RWPE1 (cell line): ENCODE data around the gene CCDC201.

Experiments
- CTCF ChIA-PET: fragments of 350-600 bp; sonication (Branson Sonifier 250); formaldehyde crosslinking; extraction: SDS; loops from one replicate; lab custom pipeline; 2021; lab: Yijun Ruan, JAX
- POLR2A ChIA-PET: fragments of 400-600 bp; formaldehyde crosslinking; extraction: SDS; loops from one replicate; lab custom pipeline; 2020; ENCODE audit warnings: antibody characterized with exemption; ENCODE audit not compliant: low non-redundant PET; lab: Yijun Ruan, JAX
- DNase-seq: peaks from one replicate; pipeline ENCODE4 v3.0.0; 2012; ENCODE audit warnings: low spot score
- H3K27ac ChIP-seq: fragments of 450-650 bp; 2 replicates; pipeline ENCODE4 v1.5.1; 2017
- CTCF ChIP-seq: fragments of 450-650 bp; conservative IDR thresholded peaks from 2 replicates; pipeline ENCODE4 v1.5.1; 2017; ENCODE audit warnings: low read depth, mild to moderate bottlenecking

The CCDC201 gene

DNA sequence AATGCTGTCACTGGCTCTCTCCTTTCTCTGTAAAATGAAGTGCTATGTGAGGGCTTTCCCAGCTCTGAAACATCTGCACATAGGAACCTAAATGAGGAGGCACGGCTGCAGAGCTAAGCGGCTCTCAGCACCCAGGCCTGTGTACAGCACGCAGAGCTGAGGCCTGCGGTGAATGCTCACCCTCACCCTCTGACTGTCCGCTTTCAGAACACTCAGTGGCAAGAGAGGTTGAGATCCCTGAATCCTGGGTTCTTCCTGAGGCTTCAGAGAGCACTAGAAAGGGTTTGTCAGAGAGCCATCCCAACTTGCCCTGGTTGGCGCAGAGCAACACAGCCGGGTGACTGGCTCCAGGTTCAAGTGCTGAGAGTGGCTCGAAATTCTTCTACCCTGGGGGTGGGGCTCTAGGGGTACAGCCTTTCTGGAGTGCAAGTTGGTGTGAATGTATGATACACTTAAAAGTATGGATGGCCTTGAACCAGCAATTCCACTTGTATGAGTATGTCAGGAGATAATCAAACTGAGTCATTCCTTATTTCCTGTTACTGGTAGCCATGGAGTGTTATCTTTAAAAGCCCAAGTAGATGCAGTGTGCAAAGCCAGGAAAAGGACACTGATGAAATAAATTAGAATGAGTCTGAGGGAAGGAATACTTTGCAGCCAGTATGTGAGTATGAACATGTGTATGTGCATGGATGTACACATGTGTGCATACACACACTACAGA is 1.7 kb upstream of the CCDC201 start:
- no peak for TF ChIP-seq CTCF
- H3K27ac ChIP-seq = no peak overlapping the region
- POLR2A ChIA-PET = no interaction called here
- CTCF ChIA-PET = interaction anchor here (0.6 kb wide), 2 partner anchors 34 to 259 kb away, joined by 3 to 5 read pairs; no protein-coding TSS in a partner anchor
- peak; percentile 34 for DNase-seq

DNA sequence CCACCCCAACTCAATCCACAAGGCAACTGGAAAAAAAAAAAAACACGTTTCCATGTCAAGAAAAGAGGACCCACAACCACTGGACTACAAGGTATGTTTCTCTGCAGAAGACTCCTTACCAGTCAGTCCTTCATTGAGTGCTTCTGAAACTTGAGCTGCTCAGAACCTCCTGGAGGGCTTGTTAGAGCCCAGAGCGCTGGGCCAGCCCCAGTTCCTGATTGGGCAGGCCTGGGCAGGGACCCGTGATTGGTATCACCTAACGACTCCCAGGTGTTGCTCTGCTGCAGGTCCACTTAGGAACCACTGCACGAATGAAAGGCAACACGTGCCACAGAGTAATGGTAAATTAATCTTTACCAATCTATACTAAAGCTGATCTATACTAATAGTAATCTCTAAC is 473 bp upstream of the CCDC201 start:
- ChIA-PET CTCF (interaction anchor here (0.6 to 1.1 kb wide), 3 partner anchors 17 to 1320 kb away, joined by 3 to 6 read pairs (median 5); no protein-coding TSS in a partner anchor), POLR2A (no interaction called here)
- H3K27ac ChIP-seq = no peak overlapping the region
- TF ChIP-seq CTCF = no peak
- no peak for DNase-seq

DNA sequence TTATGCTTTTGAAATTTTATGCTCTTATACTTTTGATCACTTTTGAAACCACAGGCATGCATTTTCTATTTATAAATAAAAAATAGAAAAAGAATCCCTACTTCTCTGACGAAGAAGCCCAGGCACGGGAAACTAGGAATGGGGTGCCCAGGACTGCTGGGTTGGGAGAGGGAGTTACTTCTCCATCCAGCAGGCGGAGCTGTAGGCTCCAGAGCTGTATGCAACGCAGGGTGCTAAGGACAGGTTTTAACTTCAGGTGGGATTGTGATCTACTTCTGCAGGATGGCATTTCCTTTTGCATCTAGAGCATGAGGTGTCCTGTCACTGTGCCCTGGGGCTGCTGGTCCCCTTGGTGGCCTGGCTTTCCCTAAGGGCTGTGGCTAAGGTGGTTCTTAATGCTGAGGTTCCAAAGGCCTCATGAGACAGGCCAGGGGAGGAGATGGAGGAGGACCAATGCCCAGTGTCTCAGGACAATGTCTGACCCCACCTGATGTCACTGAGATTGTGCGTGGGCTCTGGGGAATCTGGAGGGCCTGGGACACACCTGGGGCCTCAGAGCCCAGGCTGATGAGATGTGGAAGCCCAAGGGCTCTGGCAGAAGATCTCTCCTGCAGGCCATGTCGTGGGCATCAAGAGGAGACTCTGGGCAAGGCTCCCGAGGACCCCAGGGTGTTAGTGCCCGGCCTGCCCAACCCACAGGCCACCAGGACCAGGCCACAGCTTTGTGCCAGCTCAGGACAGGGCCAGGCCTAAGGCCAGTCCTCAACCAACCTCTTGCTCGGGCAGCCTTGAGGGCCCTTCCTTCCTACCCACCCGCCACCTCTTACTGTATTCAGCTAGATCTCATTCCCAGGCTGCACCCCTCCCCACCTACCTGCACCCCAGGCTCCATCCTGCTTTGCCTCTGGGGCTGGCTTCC is 507 bp downstream of the CCDC201 start:
- DNase-seq = no peak
- TF ChIP-seq CTCF = peak; percentile 19; the same call in 1 of the 2 replicates
- ChIA-PET POLR2A (no interaction called here), CTCF (interaction anchor here (0.6 to 0.8 kb wide), 2 partner anchors 725 to 730 kb away, joined by 4 read pairs; no protein-coding TSS in a partner anchor)
- H3K27ac ChIP-seq = no peak overlapping the region

- TF ChIP-seq CTCF = no peak
- ChIA-PET POLR2A (no interaction called here), CTCF (interaction anchor here (0.7 kb wide), 1 partner anchor 467 kb away, joined by 3 read pairs; no protein-coding TSS in a partner anchor)
- H3K27ac ChIP-seq = no peak overlapping the region
- no peak for DNase-seq
Observed at GRCh38 chr7:45869426-45869825, 3.5 kb downstream of the CCDC201 start.

DNA sequence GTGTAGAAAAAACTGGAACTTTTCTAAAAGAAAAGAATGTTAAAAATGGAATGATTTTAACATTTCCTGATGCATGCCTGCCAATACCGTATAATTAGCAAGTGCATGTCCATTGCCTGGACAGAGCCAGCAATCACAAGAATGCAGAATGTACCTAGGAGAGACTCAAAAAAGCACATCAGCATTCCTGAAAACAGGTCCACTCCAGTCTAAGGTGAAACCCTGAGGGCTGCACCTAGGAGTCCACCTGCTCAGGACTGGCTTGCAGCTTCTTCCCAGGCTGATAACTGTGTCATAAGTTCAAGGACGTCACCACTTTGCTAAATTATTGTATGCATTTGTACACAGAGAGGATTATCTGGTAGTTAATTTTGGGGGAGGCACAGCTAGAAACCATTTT is 5.4 kb downstream of the CCDC201 start:
- H3K27ac ChIP-seq = no peak overlapping the region
- no peak for TF ChIP-seq CTCF
- ChIA-PET POLR2A (no interaction called here), CTCF (no interaction called here)
- DNase-seq = no peak
